MV-4-11 (cell line): ENCODE data around the gene KLHL15.
A peak's percentile ranks its signal among the peaks of the same experiment; 100 is the strongest.
"Not testable (repeated sequence)": the region's sequence is repeated elsewhere in the genome, so short reads cannot be mapped to it uniquely, and the experiment has no call there.

Source experiments
- DNase-seq: peaks from one replicate; lab custom pipeline; 2025; lab: John Stamatoyannopoulos, UW

The KLHL15 gene

DNA sequence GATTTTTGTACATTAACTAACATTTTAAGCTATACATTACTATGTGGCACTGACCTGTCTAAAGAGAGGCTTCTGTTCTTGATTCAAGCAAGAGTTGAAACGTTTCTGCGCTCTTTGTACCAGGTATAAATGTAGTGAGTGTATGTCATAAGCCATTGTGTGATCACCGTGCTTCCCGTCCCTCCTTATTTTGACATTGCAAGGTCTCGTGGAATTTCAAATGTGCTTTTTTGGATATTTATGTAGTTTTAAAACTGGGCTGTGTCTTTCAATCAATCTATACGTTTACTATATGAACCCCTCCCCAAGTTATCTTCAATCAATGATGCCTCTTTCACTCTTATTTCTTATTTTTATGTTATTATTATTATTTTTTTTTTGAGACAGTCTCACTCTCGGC lies at the start of gene KLHL15:
Gene KLHL15 (minus strand): TSS at position 101 of the 400 bp plus-strand sequence. CDS start 20,493 bp downstream, outside the sequence.
- DNase-seq = no peak

DNA sequence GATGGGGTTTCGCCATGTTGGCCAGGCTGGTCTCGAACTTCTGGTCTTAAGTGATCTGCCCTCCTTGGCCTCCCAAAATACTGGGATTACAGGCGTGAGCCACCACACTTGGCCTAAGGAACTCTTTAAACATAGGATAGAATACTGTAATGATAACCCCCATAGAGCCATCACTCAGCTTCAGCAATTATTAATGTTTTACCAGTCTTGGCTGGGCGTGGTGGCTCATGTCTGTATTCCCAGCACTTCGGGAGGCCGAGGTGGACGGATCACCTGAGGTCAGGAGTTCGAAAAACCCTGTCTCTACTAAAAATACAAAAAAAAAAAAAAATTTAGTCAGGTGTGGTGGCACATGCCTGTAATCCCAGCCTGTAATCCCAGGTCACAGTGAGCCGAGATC lies 42.9 kb upstream of the KLHL15 start:
- DNase-seq = no peak

DNA sequence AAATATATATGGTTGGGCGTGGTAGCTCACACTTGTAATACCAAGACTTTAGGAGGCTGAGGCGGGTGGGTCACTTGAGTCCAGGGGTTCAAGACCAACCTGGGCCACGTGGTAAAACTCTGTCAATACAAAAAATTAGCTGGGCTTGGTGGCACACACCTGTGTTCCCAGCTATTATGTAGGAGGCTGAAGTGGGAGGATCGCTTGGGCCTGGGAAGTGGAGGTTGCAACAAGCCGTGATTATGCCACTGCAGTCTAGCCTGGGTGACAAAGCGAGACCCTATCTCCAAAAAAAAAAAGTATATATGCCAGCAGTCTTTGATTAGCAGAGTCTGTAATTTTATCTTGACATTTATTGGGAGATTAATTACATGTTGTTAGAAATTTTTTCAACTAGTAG lies 36.5 kb upstream of the KLHL15 start:
- no peak for DNase-seq

GRCh38 chrX:24055043-24055356 lies 28.0 kb upstream of the KLHL15 start:
- DNase-seq = no peak

DNA sequence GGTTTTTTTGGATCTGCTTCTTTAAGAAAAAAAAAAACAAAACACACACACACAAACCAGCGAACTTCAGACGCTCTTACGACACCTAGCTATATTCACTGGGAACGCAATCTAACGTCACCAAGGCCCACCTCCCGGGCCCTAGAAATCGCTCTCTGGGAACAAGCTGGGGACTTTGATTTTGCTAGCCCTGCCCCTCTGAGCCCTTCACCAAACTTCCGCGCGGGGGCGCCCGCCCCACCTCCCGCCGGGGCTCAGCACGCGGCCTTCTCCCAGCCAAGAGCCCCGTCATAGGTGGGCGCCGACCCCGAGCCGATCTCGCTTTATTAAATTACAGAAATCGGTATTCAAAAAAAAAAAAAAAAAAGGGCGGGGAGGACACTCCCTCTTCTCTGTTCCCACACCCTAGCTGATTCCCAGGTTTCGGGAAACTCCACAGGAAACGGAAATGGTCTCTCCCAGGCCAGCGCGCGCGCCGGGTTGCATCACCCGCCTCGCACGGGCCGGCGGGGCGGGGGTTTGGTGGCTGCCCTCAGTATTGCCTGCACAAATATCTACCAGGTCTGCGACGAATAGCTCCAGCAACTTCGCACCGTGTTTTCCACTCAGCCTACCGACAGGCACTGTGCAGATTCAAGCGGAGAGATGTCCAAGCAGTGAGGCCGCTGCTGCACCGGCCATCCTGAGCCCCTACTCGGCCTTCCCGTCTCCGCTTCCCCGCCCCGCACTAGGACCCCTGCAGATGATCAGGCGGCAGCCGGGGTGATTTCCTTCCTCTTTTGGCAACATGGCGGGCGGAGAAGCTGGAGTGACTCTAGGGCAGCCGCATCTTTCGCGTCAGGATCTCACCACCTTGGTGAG lies 27.4 kb upstream of the KLHL15 start, which contains the start of gene EIF2S3:
Gene EIF2S3 (plus strand): TSS at position 775 of the 861 bp plus-strand sequence. CDS start 13 bp downstream, at position 788.
- DNase-seq = peak; percentile 93

DNA sequence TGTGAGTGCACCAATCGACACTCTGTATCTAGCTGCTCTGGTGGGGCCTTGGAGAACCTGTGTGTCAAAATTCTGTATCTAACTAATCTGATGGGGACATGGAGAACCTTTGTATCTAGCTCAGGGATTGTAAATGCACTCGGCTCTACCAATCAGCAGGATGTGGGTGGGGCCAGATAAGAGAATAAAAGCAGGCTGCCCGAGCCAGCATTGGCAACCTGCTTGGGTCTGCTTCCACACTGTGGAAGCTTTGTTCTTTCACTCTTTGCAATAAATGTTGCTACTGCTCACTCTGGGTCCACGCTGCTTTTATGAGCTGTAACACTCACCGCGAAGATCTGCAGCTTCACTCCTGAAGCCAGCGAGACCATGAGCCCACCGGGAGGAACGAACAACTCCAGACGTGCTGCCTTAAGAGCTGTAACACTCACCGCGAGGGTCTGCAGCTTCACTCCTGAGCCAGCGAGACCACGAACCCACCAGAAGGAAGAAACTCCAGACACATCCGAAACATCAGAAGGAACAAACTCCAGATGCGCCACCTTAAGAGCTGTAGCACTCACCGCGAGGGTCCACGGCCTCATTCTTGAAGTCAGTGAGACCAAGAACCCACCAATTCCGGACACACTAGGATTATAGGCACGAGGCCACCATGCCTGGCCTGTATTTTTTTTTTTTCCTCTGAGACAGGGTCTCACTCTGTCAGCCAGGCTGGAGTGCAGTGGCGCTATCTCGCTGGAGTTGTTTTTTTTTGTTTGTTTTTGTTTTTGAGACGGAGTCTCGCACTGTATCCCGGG lies 23.7 kb upstream of the KLHL15 start:
- not testable (repeated sequence) for DNase-seq

GRCh38 chrX:24049643-24050042 lies 22.7 kb upstream of the KLHL15 start:
- DNase-seq = not testable (repeated sequence)

DNA sequence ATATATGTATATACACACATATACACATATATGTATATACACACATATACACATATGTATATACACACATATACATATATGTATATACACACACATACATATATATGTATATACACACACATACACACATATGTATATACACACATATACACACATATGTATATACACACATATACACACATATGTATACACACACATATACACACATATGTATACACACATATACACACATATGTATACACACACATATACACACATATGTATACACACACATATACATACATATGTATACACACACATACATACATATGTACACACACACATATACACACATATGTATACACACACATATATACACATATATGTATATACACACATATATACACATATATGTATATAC lies 19.1 kb upstream of the KLHL15 start:
- not testable (repeated sequence) for DNase-seq

DNA sequence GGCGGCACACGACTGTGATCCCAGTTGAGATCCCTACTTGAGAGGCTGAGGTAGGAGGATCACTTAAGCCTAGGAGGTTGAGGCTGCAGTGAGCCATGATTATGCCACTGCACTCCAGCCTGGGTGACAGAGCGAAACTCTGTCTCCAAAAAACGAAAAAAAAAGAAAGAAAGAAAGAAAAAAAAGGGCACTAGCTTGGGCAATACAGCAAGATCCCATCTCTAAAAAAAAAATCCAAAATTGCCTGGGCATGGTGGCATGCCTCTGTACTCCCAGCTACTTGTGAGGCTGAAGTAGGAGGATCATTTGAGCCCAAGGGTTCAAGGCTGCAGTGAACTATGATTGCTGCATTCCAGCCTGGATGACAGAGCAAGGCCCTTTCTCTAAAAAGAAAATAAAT lies 10.7 kb upstream of the KLHL15 start:
- DNase-seq = no peak

DNA sequence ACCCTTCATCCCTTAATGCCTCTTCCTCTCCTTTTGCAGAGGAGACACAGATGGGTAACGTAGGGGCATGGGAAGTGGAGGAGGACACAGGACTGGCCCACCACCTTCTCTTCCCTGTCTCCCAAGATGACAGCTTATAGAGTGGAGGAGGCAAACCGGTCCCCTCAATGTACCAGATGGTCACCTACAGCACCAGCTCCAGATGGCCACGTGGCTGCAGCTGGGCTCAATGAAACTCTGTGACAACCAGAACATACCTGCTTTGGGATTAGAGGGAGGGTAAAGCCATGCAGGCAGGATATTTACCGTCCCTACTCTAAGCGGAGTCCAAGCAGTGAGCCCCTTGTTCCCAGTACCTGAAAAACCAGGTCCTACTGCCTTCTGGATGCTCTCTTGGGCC lies 7.5 kb upstream of the KLHL15 start:
- DNase-seq = no peak

DNA sequence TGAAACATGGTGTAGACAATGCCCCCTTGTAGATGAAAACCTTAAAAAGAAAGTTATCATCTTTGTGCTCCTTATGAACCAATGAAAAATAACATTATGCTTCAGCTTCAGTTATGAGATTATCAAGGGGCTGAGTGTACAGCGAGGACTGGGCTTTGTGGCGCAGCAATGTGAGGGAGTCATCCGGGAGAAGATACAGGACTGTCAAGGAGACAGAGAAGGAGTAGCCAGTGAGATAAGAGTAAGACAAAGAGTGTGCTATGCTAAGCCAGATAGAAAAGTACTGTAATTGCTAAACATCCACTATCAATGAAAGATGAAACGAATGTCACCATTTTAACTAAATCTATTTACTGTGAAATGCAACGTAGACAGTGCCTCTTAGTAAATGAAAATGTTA lies 3.6 kb upstream of the KLHL15 start:
- DNase-seq = no peak

GRCh38 chrX:24027985-24028384 lies 999 bp upstream of the KLHL15 start:
- no peak for DNase-seq

- DNase-seq = no peak
Measured at GRCh38 chrX:24026432-24026831, 554 bp downstream of the KLHL15 start.

GRCh38 chrX:24025741-24026403 lies 1.1 kb downstream of the KLHL15 start:
- DNase-seq = peak; percentile 10

- DNase-seq = peak; percentile 71
Measured at GRCh38 chrX:24024819-24025740, 1.9 kb downstream of the KLHL15 start.

DNA sequence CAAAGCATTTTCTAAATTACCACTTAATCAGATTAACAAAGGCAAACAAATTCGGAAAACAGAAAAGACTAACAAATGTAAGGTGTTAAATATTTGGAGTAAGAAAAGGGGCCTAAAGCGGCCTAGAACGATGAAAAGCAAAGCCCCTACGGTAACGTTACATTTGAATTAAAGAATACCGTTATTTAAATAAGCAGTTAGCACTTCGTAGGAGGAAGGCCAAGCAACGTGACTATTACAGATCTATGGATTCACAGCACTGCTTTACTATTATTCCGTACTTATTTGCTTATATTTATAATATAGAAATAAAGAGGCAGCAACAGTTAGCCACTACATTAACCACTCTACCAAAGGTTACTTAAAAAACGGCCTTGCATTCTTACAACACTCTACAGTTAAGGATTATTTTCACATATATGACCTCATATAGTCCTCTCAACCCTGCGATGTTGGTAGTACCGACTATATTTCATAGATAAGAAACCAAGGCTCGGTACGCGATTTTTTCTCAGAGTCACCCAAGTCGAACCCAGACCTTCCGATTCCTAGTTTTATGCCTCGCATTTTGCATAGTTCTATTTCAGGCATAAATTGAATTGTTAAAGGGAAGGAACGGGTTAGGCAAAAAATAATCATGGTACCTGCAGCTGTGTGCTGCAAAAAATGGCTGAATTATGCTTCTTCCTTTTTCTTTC lies 2.9 kb downstream of the KLHL15 start:
- DNase-seq = no peak

DNA sequence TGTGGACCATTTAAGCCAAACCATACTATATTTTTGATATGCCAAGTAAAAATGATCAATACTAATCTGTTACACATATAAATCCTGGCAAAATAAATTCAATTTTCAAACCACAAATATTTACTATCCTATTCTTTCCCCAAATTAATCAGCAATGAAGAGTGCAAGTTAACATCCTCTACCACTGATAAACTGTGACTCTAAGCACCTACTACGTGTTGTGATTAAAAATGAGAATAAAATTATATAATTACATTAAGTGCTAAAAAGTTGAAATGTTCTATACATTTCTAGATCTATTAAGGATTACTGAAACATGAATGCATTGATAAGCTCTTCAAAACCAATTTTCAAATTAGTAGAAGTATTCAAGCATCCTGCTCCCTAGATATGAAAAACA lies 3.4 kb downstream of the KLHL15 start:
- no peak for DNase-seq

- DNase-seq = no peak
Measured at GRCh38 chrX:24020306-24020876, 6.6 kb downstream of the KLHL15 start.

DNA sequence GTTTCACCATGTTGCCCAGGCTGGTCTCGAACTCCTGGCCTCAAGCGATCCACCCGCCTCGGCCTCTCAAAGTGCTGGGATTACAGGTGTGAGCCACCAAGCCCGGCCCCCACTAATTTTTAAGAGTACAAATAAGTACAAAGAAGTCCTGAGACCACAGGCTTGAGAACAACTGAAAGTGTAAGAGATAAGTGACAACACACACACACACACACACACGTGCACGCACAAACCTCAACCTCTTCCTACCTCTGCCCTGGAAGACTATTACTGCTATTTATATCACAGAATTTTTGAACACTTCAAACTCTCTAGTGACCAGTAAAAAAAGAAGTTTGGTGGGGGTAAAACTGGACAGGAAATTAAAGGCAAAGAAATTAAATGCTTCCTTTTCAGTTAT lies 7.5 kb downstream of the KLHL15 start:
- DNase-seq = no peak

GRCh38 chrX:24018809-24019208 lies 8.2 kb downstream of the KLHL15 start:
- DNase-seq = peak; percentile 31

DNA sequence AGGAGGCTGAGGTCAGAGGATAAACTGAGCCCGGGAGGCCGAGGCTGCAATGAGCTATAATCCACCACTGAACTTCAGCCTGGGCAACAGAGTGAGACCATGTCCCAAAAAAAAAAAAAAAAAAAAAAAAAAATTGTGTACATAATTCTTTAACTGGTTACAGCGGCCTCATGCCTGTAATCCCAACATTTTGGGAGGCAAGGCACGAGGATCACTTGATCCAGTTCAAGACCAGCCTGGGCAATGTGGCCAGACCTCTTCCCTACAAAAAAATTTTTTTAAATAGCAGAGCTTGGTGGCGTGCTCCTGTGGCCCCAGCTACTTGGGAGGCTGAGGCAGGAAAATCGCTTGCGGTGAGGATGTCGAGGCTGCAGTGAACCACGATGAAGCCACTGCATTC lies 9.3 kb downstream of the KLHL15 start:
- DNase-seq = no peak
